ENCODE data around the gene RPTOR. TPM values are rescaled to one million over a fixed set of nuclear protein-coding genes. Genes with fewer than 3 reads are reported as not detected.

RPTOR gene
- total RNA-seq, 1 experiment from 2014 or later, result 58.0 TPM

DNA sequence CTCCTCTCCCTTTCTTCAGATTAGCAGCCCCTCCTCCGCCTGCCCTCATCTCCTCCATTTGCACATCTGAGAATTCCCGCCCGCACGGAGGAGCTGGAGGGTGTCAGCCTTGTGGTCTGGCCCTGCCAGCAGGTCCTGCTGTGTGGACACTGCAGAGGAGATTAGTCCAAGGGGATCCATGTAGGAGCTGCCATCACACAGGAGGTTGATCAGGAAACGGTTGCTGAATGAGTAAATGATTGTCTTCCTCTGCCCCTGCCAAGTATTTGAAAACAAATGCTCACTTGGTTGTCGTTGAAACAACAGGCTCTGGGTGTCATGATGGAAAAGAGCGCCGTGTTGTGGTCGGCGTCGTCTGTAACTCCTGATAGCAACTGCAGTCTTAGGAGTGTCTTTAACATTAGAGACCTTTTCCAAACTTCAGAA lies 383.2 kb downstream of the RPTOR start:
- in situ Hi-C loops (cut with HindIII; ENCODE audit: low pct_unique_long_range_greater_than_20kb, low sequenced_read_pairs) (no loop called here), intact Hi-C loops (cut with micrococcal nuclease; ENCODE audit: unreplicated experiment) (no loop called here)
- Histone ChIP-seq H3K27ac (ENCODE audit: low read length) (no peak overlapping the region), H3K27me3 (ENCODE audit: control insufficient read depth, insufficient read depth, low read length) (no peaks in the 10 kb centered on the region), H3K36me3 (ENCODE audit: control insufficient read depth, insufficient read depth, low read length) (no peaks in the 10 kb centered on the region), H3K4me3 (ENCODE audit: low read depth in 2 of 2, low read length in 2 of 2) (no peak overlapping the region), H3K4me1 (ENCODE audit: control insufficient read depth, insufficient read depth, low read length) (no peaks in the 10 kb centered on the region), H3K9me3 (ENCODE audit: control insufficient read depth, insufficient read depth, low read depth, low read length) (no peaks in the 10 kb centered on the region)
- BruUV-seq (replicated peaks), result no TSS peak
- ATAC-seq, result no peak
- TF ChIP-seq TCF7L2 (IDR thresholded peaks at IDR 0.05; ENCODE audit: low read depth, low read length), result no peak
- no peak for TF ChIP-seq SIN3A (IDR thresholded peaks at IDR 0.05; ENCODE audit: borderline replicate concordance, insufficient read depth, low read depth, low read length)
- no peak for TF ChIP-seq POLR2AphosphoS5 (IDR thresholded peaks at IDR 0.05; ENCODE audit: low read depth, low read length)
- TF ChIP-seq, protein P1, sequence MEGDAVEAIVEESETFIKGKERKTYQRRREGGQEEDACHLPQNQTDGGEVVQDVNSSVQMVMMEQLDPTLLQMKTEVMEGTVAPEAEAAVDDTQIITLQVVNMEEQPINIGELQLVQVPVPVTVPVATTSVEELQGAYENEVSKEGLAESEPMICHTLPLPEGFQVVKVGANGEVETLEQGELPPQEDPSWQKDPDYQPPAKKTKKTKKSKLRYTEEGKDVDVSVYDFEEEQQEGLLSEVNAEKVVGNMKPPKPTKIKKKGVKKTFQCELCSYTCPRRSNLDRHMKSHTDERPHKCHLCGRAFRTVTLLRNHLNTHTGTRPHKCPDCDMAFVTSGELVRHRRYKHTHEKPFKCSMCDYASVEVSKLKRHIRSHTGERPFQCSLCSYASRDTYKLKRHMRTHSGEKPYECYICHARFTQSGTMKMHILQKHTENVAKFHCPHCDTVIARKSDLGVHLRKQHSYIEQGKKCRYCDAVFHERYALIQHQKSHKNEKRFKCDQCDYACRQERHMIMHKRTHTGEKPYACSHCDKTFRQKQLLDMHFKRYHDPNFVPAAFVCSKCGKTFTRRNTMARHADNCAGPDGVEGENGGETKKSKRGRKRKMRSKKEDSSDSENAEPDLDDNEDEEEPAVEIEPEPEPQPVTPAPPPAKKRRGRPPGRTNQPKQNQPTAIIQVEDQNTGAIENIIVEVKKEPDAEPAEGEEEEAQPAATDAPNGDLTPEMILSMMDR (IDR thresholded peaks at IDR 0.05), result no peak
- TF ChIP-seq, protein P2, sequence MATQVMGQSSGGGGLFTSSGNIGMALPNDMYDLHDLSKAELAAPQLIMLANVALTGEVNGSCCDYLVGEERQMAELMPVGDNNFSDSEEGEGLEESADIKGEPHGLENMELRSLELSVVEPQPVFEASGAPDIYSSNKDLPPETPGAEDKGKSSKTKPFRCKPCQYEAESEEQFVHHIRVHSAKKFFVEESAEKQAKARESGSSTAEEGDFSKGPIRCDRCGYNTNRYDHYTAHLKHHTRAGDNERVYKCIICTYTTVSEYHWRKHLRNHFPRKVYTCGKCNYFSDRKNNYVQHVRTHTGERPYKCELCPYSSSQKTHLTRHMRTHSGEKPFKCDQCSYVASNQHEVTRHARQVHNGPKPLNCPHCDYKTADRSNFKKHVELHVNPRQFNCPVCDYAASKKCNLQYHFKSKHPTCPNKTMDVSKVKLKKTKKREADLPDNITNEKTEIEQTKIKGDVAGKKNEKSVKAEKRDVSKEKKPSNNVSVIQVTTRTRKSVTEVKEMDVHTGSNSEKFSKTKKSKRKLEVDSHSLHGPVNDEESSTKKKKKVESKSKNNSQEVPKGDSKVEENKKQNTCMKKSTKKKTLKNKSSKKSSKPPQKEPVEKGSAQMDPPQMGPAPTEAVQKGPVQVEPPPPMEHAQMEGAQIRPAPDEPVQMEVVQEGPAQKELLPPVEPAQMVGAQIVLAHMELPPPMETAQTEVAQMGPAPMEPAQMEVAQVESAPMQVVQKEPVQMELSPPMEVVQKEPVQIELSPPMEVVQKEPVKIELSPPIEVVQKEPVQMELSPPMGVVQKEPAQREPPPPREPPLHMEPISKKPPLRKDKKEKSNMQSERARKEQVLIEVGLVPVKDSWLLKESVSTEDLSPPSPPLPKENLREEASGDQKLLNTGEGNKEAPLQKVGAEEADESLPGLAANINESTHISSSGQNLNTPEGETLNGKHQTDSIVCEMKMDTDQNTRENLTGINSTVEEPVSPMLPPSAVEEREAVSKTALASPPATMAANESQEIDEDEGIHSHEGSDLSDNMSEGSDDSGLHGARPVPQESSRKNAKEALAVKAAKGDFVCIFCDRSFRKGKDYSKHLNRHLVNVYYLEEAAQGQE (IDR thresholded peaks at IDR 0.05; ENCODE audit: insufficient read depth in 1 of 2, low read depth in 2 of 2, low read length in 1 of 2), result no peak
- CTCF ChIA-PET, result no interaction called here
- no peak for DNase-seq (ENCODE audit: low read depth, low spot score)
- POLR2A ChIA-PET, result no interaction called here

DNA sequence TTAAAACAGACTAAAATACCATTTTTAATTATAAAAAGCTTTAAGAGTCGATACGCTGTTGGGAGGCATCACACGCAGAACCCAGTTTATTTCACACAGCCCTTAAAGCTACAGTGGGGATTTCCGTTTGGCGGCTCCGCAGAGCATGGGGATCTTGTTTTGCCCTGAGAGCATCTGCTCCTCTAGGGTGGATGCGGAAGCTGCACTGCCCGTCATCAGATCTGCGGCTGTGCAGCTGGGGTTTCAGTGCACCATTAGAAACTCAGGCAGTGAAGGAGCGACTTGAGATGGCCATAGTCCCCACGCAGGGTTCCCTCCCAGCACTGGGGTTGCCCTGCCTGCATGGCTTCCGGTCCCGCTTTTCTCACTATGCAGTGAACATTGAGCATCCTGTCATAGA lies 384.8 kb downstream of the RPTOR start:
- no peaks in the 10 kb centered on the region for H3K27me3 ChIP-seq (ENCODE audit: control insufficient read depth, insufficient read depth, low read length)
- no peak overlapping the region for H3K27ac ChIP-seq (ENCODE audit: low read length)
- ATAC-seq (no peak), DNase-seq (ENCODE audit: low read depth, low spot score) (no peak)
- no TSS peak for BruUV-seq (replicated peaks)
- TF ChIP-seq TCF7L2 (IDR thresholded peaks at IDR 0.05; ENCODE audit: low read depth, low read length), result no peak
- TF ChIP-seq SIN3A (IDR thresholded peaks at IDR 0.05; ENCODE audit: borderline replicate concordance, insufficient read depth, low read depth, low read length), result no peak
- TF ChIP-seq, protein P2 (IDR thresholded peaks at IDR 0.05; ENCODE audit: insufficient read depth in 1 of 2, low read depth in 2 of 2, low read length in 1 of 2), result no peak
- TF ChIP-seq POLR2AphosphoS5 (IDR thresholded peaks at IDR 0.05; ENCODE audit: low read depth, low read length), result no peak
- TF ChIP-seq, protein P1 (IDR thresholded peaks at IDR 0.05), result no peak
- POLR2A ChIA-PET, result no interaction called here
- CTCF ChIA-PET, result interaction anchor here (0.7 kb wide), 1 partner anchor 10 kb away, joined by 3 read pairs; no protein-coding TSS in a partner anchor
- no peaks in the 10 kb centered on the region for H3K36me3 ChIP-seq (ENCODE audit: control insufficient read depth, insufficient read depth, low read length)
- in situ Hi-C loops (cut with HindIII; ENCODE audit: low pct_unique_long_range_greater_than_20kb, low sequenced_read_pairs) (no loop called here), intact Hi-C loops (cut with micrococcal nuclease; ENCODE audit: unreplicated experiment) (no loop called here)
- H3K9me3 ChIP-seq (ENCODE audit: control insufficient read depth, insufficient read depth, low read depth, low read length), result no peaks in the 10 kb centered on the region
- H3K4me3 ChIP-seq (ENCODE audit: low read depth in 2 of 2, low read length in 2 of 2), result no peak overlapping the region
- no peaks in the 10 kb centered on the region for H3K4me1 ChIP-seq (ENCODE audit: control insufficient read depth, insufficient read depth, low read length)
